GM12878 (cell line): ENCODE measurements around the gene RERE. TPM values are rescaled to one million over a fixed set of nuclear protein-coding genes. Genes with fewer than 3 reads are reported as not detected.
A peak's percentile ranks its signal among the peaks of the same experiment; 100 is the strongest.

Experiments
- CBFB ChIP-seq: IDR thresholded peaks from 2 replicates; pipeline ENCODE4 v1.6.1; 2016; ENCODE audit warnings: antibody characterized with exemption, low read depth
- EZH2 ChIP-seq: IDR thresholded peaks from 2 replicates; pipeline ENCODE4 v1.6.1; 2012; ENCODE audit warnings: low read depth, mild to moderate bottlenecking, control low read depth, inconsistent platforms, low read length, borderline replicate concordance; ENCODE audit not compliant: control insufficient read depth
- FOXK2 ChIP-seq: fragments of 450-650 bp; IDR thresholded peaks from 2 replicates; pipeline ENCODE4 v1.6.1; 2017; ENCODE audit warnings: mild to moderate bottlenecking, moderate library complexity
- IKZF2 ChIP-seq, 2 experiments: fragments of 450-650 bp; IDR thresholded peaks; 2 replicates each; pipeline ENCODE4 v1.6.1; 2017; ENCODE audit warnings: mild to moderate bottlenecking in 2 of 2, moderate library complexity in 2 of 2
- LARP7 ChIP-seq: fragments of 450-650 bp; IDR thresholded peaks from 2 replicates; pipeline ENCODE4 v1.6.1; 2017; ENCODE audit warnings: mild to moderate bottlenecking
- SRF ChIP-seq, 2 experiments: IDR thresholded peaks; 2 replicates each; pipeline ENCODE4 v1.6.1; 2011; ENCODE audit warnings: low read depth in 2 of 2, low read length in 2 of 2, mild to moderate bottlenecking in 1 of 2, moderate library complexity in 1 of 2
- WRNIP1 ChIP-seq: IDR thresholded peaks from 2 replicates; pipeline ENCODE4 v1.6.1; 2011; ENCODE audit warnings: low read depth, low read length, improper control_type of control experiment, borderline replicate concordance
- ZNF274 ChIP-seq: IDR thresholded peaks from one replicate; pipeline ENCODE4 v1.8.0; 2011; ENCODE audit not compliant: insufficient read length, insufficient read depth
- ZZZ3 ChIP-seq: IDR thresholded peaks from 2 replicates; pipeline ENCODE4 v1.6.1; 2011; ENCODE audit warnings: low read depth; ENCODE audit not compliant: control insufficient read depth, insufficient read length
- polyA plus RNA-seq, 11 experiments: library from polyadenylated mRNA; depleted of rRNA in 4 of 11; unstranded in 6 of 11; stranded (reverse) in 5 of 11; fragments of >200 nt; fragmentation: Nextera tagmentation in 4 of 11; fragmentation: Illumina TruSeq in 1 of 11; extraction: Ambion mirVana in 4 of 11; extraction: Trizol in 1 of 11; gene quantifications; 1 replicate in 1 of 11; 2 replicates in 10 of 11; pipeline versions ENCODE4 v1.2.1 to v1.2.3, GENCODE V29; 2011 to 2016; ENCODE audit warnings: inconsistent platforms in 2 of 11, missing spikeins in 2 of 11, low read depth in 1 of 11
- total RNA-seq, 4 experiments: library from RNA; depleted of rRNA in 3 of 4; stranded (reverse); fragments of >200 nt in 3 of 4; fragmentation: Illumina TruSeq in 1 of 4; extraction: Trizol in 1 of 4; gene quantifications; 2 replicates each; pipeline versions ENCODE4 v1.2.1 to v1.2.3, GENCODE V29; 2013 to 2021
- TF ChIP-seq, protein P1 (sequence below): fragments of 450-650 bp; IDR thresholded peaks from 2 replicates; pipeline ENCODE4 v1.6.1; 2016; ENCODE audit warnings: mild to moderate bottlenecking, moderate library complexity, borderline replicate concordance

Gene RERE
- total and polyA plus RNA-seq, 10 of the 15 experiments (the other 5 are each of a cell fraction or from before 2014, with no cell fraction given), result 5.2 to 60.5 (median 20.2) TPM

DNA sequence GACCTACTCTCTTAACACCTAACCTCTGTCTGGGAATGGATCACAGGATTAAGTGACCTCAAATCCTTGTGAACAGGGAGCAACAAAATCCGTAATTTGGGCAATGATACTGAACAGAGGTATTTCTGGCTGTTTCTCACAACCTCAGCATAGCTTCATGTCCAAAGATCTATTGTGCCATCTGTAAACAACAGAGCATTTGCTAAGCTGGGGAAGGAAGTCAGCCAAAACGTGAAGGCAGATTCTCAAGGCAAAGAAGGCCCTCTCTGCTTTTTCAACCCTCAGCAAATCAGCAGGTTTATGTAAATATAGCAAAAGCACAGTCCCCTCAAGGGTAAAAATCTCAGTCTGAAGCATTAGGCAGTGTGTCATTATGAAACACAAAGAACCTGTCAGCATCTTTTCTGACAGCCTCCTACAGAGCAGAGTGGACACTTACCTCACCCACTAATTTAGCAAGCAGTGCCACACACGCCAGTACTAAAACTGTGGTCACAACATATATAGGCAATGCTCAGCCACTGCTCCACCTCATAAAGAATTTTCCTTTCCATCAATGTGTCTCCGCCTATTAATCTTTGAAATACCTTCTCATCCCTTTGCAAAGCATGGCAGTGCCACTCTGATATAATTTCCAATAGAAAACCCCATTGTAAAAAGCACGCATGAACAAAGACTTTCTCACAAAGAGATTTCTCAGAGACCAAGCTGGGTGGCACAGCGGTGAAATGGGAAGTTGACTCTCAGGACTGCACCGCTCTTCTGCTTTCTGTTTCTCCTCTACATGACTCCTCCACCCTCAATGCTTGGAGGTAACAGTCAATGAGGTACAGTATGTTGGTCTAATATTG is 188.0 kb downstream of the RERE start (continued):
- TF ChIP-seq, protein P1, sequence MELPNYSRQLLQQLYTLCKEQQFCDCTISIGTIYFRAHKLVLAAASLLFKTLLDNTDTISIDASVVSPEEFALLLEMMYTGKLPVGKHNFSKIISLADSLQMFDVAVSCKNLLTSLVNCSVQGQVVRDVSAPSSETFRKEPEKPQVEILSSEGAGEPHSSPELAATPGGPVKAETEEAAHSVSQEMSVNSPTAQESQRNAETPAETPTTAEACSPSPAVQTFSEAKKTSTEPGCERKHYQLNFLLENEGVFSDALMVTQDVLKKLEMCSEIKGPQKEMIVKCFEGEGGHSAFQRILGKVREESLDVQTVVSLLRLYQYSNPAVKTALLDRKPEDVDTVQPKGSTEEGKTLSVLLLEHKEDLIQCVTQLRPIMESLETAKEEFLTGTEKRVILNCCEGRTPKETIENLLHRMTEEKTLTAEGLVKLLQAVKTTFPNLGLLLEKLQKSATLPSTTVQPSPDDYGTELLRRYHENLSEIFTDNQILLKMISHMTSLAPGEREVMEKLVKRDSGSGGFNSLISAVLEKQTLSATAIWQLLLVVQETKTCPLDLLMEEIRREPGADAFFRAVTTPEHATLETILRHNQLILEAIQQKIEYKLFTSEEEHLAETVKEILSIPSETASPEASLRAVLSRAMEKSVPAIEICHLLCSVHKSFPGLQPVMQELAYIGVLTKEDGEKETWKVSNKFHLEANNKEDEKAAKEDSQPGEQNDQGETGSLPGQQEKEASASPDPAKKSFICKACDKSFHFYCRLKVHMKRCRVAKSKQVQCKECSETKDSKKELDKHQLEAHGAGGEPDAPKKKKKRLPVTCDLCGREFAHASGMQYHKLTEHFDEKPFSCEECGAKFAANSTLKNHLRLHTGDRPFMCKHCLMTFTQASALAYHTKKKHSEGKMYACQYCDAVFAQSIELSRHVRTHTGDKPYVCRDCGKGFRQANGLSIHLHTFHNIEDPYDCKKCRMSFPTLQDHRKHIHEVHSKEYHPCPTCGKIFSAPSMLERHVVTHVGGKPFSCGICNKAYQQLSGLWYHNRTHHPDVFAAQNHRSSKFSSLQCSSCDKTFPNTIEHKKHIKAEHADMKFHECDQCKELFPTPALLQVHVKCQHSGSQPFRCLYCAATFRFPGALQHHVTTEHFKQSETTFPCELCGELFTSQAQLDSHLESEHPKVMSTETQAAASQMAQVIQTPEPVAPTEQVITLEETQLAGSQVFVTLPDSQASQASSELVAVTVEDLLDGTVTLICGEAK, result 0 out of 2 replicates have a peak, but pooled peaks have one; percentile 14
- no peak for TF ChIP-seq ZZZ3
- no peak for TF ChIP-seq WRNIP1
- no peak for TF ChIP-seq LARP7
- no peak for TF ChIP-seq ZNF274
- no peak for TF ChIP-seq FOXK2
- TF ChIP-seq CBFB, result peak; percentile 51
- no peak for TF ChIP-seq EZH2
- peak; percentile 59 to 66 for TF ChIP-seq IKZF2 (IDR thresholded peaks at IDR 0.05)
- no peak; a peak in 1 of 4 replicates for TF ChIP-seq SRF (IDR thresholded peaks at IDR 0.05; ENCODE audit: low read depth in 2 of 2, low read length in 2 of 2)
